Measurements from ENCODE around the gene NAA16.

The NAA16 gene

DNA sequence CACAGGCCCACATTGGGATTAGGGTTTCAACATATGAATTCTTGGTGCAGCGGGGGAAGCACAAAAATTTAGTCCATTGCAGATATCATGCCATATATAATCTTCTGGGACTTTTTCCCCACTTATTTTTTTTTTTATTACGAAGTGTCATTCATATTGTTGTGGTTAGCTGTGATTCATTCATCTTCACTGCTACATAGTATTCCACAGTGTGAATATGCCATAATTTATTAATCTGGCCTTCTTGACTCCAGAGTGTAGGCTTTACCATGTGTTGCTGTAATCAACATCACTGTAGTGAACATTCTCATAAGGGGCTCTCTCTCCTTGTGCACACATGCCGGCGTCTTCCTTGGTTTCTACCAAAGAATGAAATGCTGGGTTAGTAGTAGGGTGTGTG, 92.9 kb downstream of the NAA16 start:
- no peak for TF ChIP-seq CTCF (IDR thresholded peaks at IDR 0.05; ENCODE audit: low read depth, low read length, missing control alignments)
- DNase-seq (ENCODE audit: extremely low read depth, low read depth), result no peak
- H3K4me3 ChIP-seq (replicated peaks; ENCODE audit: low read depth, low read length), result no peak overlapping the region

DNA sequence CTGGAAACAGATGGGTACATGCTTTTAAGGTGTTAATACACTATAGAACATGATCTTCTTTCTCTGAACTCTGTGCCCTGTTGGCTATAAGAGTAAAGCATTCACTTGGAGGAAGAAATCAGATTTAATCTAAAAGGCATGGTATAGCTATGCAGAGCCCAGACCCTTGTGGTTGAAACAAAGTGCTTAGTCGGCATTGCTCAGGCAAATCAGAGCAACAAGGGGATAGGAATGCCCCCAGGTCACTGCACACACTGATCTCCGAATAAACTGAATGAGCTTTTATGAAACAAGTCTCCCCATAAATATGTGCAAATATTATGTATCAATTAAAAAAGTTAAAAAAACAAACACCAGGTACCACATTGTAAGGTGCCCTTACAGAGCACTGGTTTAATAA, 94.3 kb downstream of the NAA16 start:
- H3K4me3 ChIP-seq (replicated peaks; ENCODE audit: low read depth, low read length), result no peak overlapping the region
- no peak for DNase-seq (ENCODE audit: extremely low read depth, low read depth)
- no peak for TF ChIP-seq CTCF (IDR thresholded peaks at IDR 0.05; ENCODE audit: low read depth, low read length, missing control alignments)

DNA sequence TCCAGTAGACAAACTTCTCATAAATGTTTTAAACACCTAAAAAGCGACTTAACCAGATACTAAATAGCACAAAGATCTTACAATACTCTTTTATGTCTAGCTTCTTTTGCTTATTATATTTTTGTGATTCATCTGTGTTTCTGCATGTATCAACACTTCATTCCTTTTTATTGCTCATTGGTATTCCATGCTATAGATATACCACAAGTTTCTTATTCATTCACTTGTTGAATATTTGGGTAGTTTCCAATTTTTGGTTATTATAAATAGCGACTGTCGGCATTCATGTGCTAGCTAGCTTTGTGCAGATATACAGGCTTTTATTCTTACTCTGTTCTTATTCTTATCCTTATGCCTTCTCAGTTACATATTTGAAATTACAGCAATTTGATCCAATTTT, 96.3 kb downstream of the NAA16 start:
- H3K4me3 ChIP-seq (replicated peaks; ENCODE audit: low read depth, low read length), result no peak overlapping the region
- no peak for TF ChIP-seq CTCF (IDR thresholded peaks at IDR 0.05; ENCODE audit: low read depth, low read length, missing control alignments)
- DNase-seq (ENCODE audit: extremely low read depth, low read depth), result no peak

- no peak overlapping the region for H3K4me3 ChIP-seq (replicated peaks; ENCODE audit: low read depth, low read length)
- no peak for TF ChIP-seq CTCF (IDR thresholded peaks at IDR 0.05; ENCODE audit: low read depth, low read length, missing control alignments)
- no peak for DNase-seq (ENCODE audit: extremely low read depth, low read depth)
Observed at GRCh38 chr13:41408121-41408520, 97.1 kb downstream of the NAA16 start.

DNA sequence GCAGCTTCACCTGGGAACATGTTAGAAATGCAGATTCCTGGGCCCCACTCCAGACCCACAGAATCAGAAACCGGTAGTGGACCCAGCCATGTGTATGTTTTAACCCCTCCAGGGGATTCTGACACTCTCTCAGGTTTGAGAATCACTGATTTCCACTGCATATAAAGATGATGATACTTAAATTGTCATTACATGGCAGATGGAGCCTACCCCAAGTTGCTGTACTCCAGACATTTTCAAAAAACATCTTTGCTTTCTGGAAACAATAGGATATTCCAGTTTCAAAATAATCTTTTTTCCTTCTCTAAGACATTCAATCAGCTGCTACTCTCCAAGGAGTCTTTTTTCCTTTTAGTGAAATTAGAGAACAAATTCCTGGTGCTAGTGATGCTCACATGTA, 97.7 kb downstream of the NAA16 start:
- DNase-seq (ENCODE audit: extremely low read depth, low read depth), result no peak
- no peak overlapping the region for H3K4me3 ChIP-seq (replicated peaks; ENCODE audit: low read depth, low read length)
- no peak for TF ChIP-seq CTCF (IDR thresholded peaks at IDR 0.05; ENCODE audit: low read depth, low read length, missing control alignments)

GRCh38 chr13:41409611-41410010, 98.5 kb downstream of the NAA16 start:
- H3K4me3 ChIP-seq (replicated peaks; ENCODE audit: low read depth, low read length), result no peak overlapping the region
- DNase-seq (ENCODE audit: extremely low read depth, low read depth), result no peak
- no peak for TF ChIP-seq CTCF (IDR thresholded peaks at IDR 0.05; ENCODE audit: low read depth, low read length, missing control alignments)

GRCh38 chr13:41411060-41411459, 100.0 kb downstream of the NAA16 start:
- DNase-seq (ENCODE audit: extremely low read depth, low read depth), result no peak
- no peak overlapping the region for H3K4me3 ChIP-seq (replicated peaks; ENCODE audit: low read depth, low read length)
- TF ChIP-seq CTCF (IDR thresholded peaks at IDR 0.05; ENCODE audit: low read depth, low read length, missing control alignments), result no peak
